H9 (cell line): ENCODE measurements around the gene TMEM38A. TPM values are rescaled to one million over a fixed set of nuclear protein-coding genes. Genes with fewer than 3 reads are reported as not detected.

Experiments
- DNase-seq: peaks from one replicate; pipeline ENCODE4 v3.0.0-alpha.2; 2017
- H2AFZ ChIP-seq: one replicate; pipeline ENCODE4 v1.6.1; 2013; ENCODE audit warnings: mild to moderate bottlenecking, low read length, control low read depth, moderate library complexity
- H2AK5ac ChIP-seq: 2 replicates; pipeline ENCODE4 v1.6.1; 2013; ENCODE audit warnings: low read length, control low read depth, mixed read lengths; ENCODE audit not compliant: insufficient read length
- H2BK120ac ChIP-seq: one replicate; pipeline ENCODE4 v1.6.1; 2013; ENCODE audit warnings: low read depth, mild to moderate bottlenecking, low read length, control low read depth, inconsistent platforms; ENCODE audit not compliant: poor library complexity, severe bottlenecking
- H2BK12ac ChIP-seq: 2 replicates; pipeline ENCODE4 v1.6.1; 2013; ENCODE audit warnings: low read length, control low read depth, mixed read lengths, low read depth; ENCODE audit not compliant: insufficient read length
- H2BK15ac ChIP-seq: 2 replicates; pipeline ENCODE4 v1.6.1; 2013; ENCODE audit warnings: low read depth, low read length, control low read depth
- H2BK20ac ChIP-seq: one replicate; pipeline ENCODE4 v1.6.1; 2013; ENCODE audit warnings: low read depth, mild to moderate bottlenecking, low read length, control low read depth, inconsistent platforms; ENCODE audit not compliant: poor library complexity, severe bottlenecking
- H2BK5ac ChIP-seq: 2 replicates; pipeline ENCODE4 v1.6.1; 2013; ENCODE audit warnings: low read length, control low read depth, mixed read lengths; ENCODE audit not compliant: insufficient read length
- H3K14ac ChIP-seq: 2 replicates; pipeline ENCODE4 v1.6.1; 2013; ENCODE audit warnings: low read length, control low read depth; ENCODE audit not compliant: insufficient read depth
- H3K18ac ChIP-seq: 2 replicates; pipeline ENCODE4 v1.6.1; 2013; ENCODE audit warnings: low read depth, mild to moderate bottlenecking, mixed read lengths, low read length, control low read depth; ENCODE audit not compliant: insufficient read length
- H3K23ac ChIP-seq: 2 replicates; pipeline ENCODE4 v1.6.1; 2013; ENCODE audit warnings: low read length, control low read depth, mixed read lengths, low read depth; ENCODE audit not compliant: insufficient read length
- H3K23me2 ChIP-seq: 2 replicates; pipeline ENCODE4 v1.6.1; 2013; ENCODE audit warnings: low read depth, mild to moderate bottlenecking, mixed read lengths, low read length, control low read depth; ENCODE audit not compliant: insufficient read length, poor library complexity, severe bottlenecking
- H3K27ac ChIP-seq: 2 replicates; pipeline ENCODE4 v1.5.1; 2013; ENCODE audit warnings: low read length, control low read depth, mixed read lengths, low read depth; ENCODE audit not compliant: insufficient read length
- H3K27me3 ChIP-seq: 2 replicates; pipeline ENCODE4 v1.6.1; 2013; ENCODE audit warnings: low read length, control low read depth, inconsistent platforms; ENCODE audit not compliant: insufficient read depth
- H3K4ac ChIP-seq: 2 replicates; pipeline ENCODE4 v1.6.1; 2013; ENCODE audit warnings: low read depth, mild to moderate bottlenecking, control low read depth, inconsistent platforms, low read length, moderate library complexity
- H3K4me1 ChIP-seq: 2 replicates; pipeline ENCODE4 v1.6.1; 2013; ENCODE audit warnings: low read length, control low read depth, inconsistent platforms; ENCODE audit not compliant: insufficient read depth
- H3K4me2 ChIP-seq: 2 replicates; pipeline ENCODE4 v1.6.1; 2013; ENCODE audit warnings: low read length, control low read depth, mixed read lengths; ENCODE audit not compliant: insufficient read length, insufficient read depth
- H3K56ac ChIP-seq: 2 replicates; pipeline ENCODE4 v1.6.1; 2013; ENCODE audit warnings: low read depth, mild to moderate bottlenecking, mixed read lengths, low read length, control low read depth; ENCODE audit not compliant: insufficient read length
- H3K79me1 ChIP-seq: 2 replicates; pipeline ENCODE4 v1.6.1; 2013; ENCODE audit warnings: low read depth, mild to moderate bottlenecking, moderate library complexity, low read length, control low read depth, inconsistent platforms; ENCODE audit not compliant: insufficient read depth, poor library complexity, severe bottlenecking
- H3K79me2 ChIP-seq: 2 replicates; pipeline ENCODE4 v1.6.1; 2013; ENCODE audit warnings: low read length, control low read depth, inconsistent platforms; ENCODE audit not compliant: insufficient read depth
- H3K9ac ChIP-seq: 2 replicates; pipeline ENCODE4 v1.6.1; 2013; ENCODE audit warnings: low read length, control low read depth, mixed read lengths; ENCODE audit not compliant: insufficient read length; ENCODE audit errors: extremely low read depth
- H3K9me3 ChIP-seq: one replicate; pipeline ENCODE4 v1.6.1; 2013; ENCODE audit warnings: low read depth, low read length, inconsistent platforms; ENCODE audit not compliant: control insufficient read depth
- H3T11ph ChIP-seq: one replicate; pipeline ENCODE4 v1.6.1; 2013; ENCODE audit warnings: mild to moderate bottlenecking, low read length, control low read depth, inconsistent platforms
- H4K20me1 ChIP-seq: one replicate; pipeline ENCODE4 v1.6.1; 2013; ENCODE audit not compliant: control insufficient read depth, insufficient read length, insufficient read depth
- H4K5ac ChIP-seq: 2 replicates; pipeline ENCODE4 v1.6.1; 2013; ENCODE audit warnings: low read depth, mild to moderate bottlenecking, mixed read lengths, low read length, control low read depth; ENCODE audit not compliant: insufficient read length
- H4K8ac ChIP-seq: replicated peaks from 2 replicates; pipeline ENCODE4 v1.6.1; 2013; ENCODE audit warnings: low read length, control low read depth, mixed read lengths, low read depth; ENCODE audit not compliant: insufficient read length
- H4K91ac ChIP-seq: 2 replicates; pipeline ENCODE4 v1.6.1; 2013; ENCODE audit warnings: low read depth, mild to moderate bottlenecking, moderate library complexity, mixed read lengths, low read length, control low read depth; ENCODE audit not compliant: insufficient read length
- H3K27ac Mint-ChIP-seq, 3 experiments: 2 replicates in 2 of 3; 3 replicates in 1 of 3; pipeline ENCODE4 v1.8.0; 2020 to 2021; ENCODE audit warnings: mixed read lengths in 3 of 3, mild to moderate bottlenecking in 1 of 3, moderate library complexity in 1 of 3
- H3K27me3 Mint-ChIP-seq: 2 replicates; pipeline ENCODE4 v1.8.0; 2021; ENCODE audit warnings: low read depth, mild to moderate bottlenecking, moderate library complexity, mixed read lengths
- H3K36me3 Mint-ChIP-seq, 3 experiments: 2 replicates in 2 of 3; 3 replicates in 1 of 3; pipeline ENCODE4 v1.8.0; 2020 to 2021; ENCODE audit warnings: low read depth in 3 of 3, mixed read lengths in 3 of 3; ENCODE audit not compliant: insufficient read depth in 1 of 3
- H3K4me1 Mint-ChIP-seq, 2 experiments: 2 replicates each; pipeline ENCODE4 v1.8.0; 2020; ENCODE audit warnings: mixed read lengths in 2 of 2
- H3K4me3 Mint-ChIP-seq, 2 experiments: 2 replicates in 1 of 2; 3 replicates in 1 of 2; pipeline ENCODE4 v1.8.0; 2020 to 2021; ENCODE audit warnings: mild to moderate bottlenecking in 2 of 2, mixed read lengths in 2 of 2, moderate library complexity in 1 of 2
- H3K9me3 Mint-ChIP-seq, 2 experiments: 2 replicates in 1 of 2; 3 replicates in 1 of 2; pipeline ENCODE4 v1.8.0; 2020; ENCODE audit warnings: mild to moderate bottlenecking in 2 of 2, mixed read lengths in 2 of 2, moderate library complexity in 1 of 2
- WGBS: extraction: QIAGEN DNeasy Blood & Tissue Kit; methylation state at CpG from one replicate; pipeline ENCODE4 v1.1.7; 2013; ENCODE audit warnings: missing lambda C conversion rate, low lambda C conversion rate, mixed read lengths; ENCODE audit not compliant: insufficient read length; ENCODE audit errors: extremely low coverage; 5-methylcytosine and 5-hydroxymethylcytosine counted together
- total RNA-seq: library from RNA; stranded (reverse); gene quantifications from 2 replicates; pipeline ENCODE4 v1.2.1, GENCODE V29; 2021
- TF ChIP-seq, protein P1 (sequence below): fragments of 200-600 bp; sonication (generic); conservative IDR thresholded peaks from 3 replicates; pipeline ENCODE4 v1.8.0; 2021; ENCODE audit warnings: antibody characterized with exemption, mild to moderate bottlenecking

The TMEM38A gene
- total RNA-seq, 1 experiment from 2014 or later: 7.4 TPM

DNA sequence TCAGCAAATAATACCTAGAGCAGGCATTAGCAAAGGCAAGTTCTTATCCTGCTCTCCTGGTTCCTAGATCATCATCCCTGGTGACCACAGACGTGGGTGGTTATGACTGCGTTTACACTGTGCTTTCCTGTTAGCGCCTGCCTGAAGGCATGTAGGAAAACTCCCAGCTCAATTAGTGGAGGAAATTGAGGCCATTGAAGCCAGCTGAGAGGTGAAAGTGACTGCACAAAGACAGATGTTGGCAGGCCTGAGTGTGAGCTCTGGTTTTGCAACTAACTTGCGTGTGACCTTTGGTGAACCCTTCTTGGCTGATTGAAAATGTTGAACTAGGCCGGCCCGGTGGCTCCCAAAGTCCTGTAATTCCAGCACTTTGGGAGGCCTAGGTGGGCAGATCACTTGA, 41.2 kb downstream of the TMEM38A start:
- Histone ChIP-seq H3K23me2 (no peaks in the 10 kb centered on the region), H3K56ac (no peak overlapping the region), H3K9me3 (no peaks in the 10 kb centered on the region), H4K91ac (no peak overlapping the region), H3K79me2 (no peaks in the 10 kb centered on the region), H4K8ac (no peak overlapping the region), H2AFZ (no peak overlapping the region), H2BK5ac (no peak overlapping the region), H3K9ac (no peak overlapping the region), H2BK20ac (no peak overlapping the region), H2AK5ac (no peak overlapping the region), H4K5ac (no peak overlapping the region), H3K4ac (no peak overlapping the region), H4K20me1 (no peaks in the 10 kb centered on the region), H3K4me1 (no peaks in the 10 kb centered on the region), H3K4me2 (no peak overlapping the region), H3K27ac (no peak overlapping the region), H3K79me1 (no peaks in the 10 kb centered on the region), H3K23ac (no peak overlapping the region), H2BK12ac (no peak overlapping the region), H2BK15ac (no peak overlapping the region), H2BK120ac (no peak overlapping the region), H3K27me3 (no peaks in the 10 kb centered on the region), H3T11ph (no peak overlapping the region), H3K18ac (no peak overlapping the region), H3K14ac (no peak overlapping the region)
- no peak for DNase-seq
- Mint-ChIP-seq H3K36me3 (no peaks in the 10 kb centered on the region), H3K9me3 (no peaks in the 10 kb centered on the region), H3K27me3 (peaks cover 5% of the 10 kb centered on the region), H3K27ac (no peak overlapping the region), H3K4me1 (no peaks in the 10 kb centered on the region), H3K4me3 (no peak overlapping the region)
- TF ChIP-seq, protein P1, sequence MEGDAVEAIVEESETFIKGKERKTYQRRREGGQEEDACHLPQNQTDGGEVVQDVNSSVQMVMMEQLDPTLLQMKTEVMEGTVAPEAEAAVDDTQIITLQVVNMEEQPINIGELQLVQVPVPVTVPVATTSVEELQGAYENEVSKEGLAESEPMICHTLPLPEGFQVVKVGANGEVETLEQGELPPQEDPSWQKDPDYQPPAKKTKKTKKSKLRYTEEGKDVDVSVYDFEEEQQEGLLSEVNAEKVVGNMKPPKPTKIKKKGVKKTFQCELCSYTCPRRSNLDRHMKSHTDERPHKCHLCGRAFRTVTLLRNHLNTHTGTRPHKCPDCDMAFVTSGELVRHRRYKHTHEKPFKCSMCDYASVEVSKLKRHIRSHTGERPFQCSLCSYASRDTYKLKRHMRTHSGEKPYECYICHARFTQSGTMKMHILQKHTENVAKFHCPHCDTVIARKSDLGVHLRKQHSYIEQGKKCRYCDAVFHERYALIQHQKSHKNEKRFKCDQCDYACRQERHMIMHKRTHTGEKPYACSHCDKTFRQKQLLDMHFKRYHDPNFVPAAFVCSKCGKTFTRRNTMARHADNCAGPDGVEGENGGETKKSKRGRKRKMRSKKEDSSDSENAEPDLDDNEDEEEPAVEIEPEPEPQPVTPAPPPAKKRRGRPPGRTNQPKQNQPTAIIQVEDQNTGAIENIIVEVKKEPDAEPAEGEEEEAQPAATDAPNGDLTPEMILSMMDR: no peak
- no CpG with 5 or more reads among the region's 6 CpGs for WGBS
